H1 (cell line): Measurements from ENCODE around the gene SMIM13. TPM values are rescaled to one million over a fixed set of nuclear protein-coding genes. Genes with fewer than 3 reads are reported as not detected.

ENCODE experiments used
- ASH2L ChIP-seq: fragments of 200-600, 300-600 bp; sonication (generic); IDR thresholded peaks from one replicate; pipeline ENCODE4 v1.7.1; 2017; ENCODE audit warnings: low read length
- TEAD4 ChIP-seq: IDR thresholded peaks from 2 replicates; pipeline ENCODE4 v1.6.1; 2012; ENCODE audit warnings: low read depth, low read length, inconsistent platforms, mixed read lengths
- polyA plus RNA-seq, 7 experiments: library from polyadenylated mRNA; depleted of rRNA in 3 of 7; stranded (reverse) in 5 of 7; unstranded in 2 of 7; fragments of >200 nt in 5 of 7; fragments of 200-250 nt in 2 of 7; gene quantifications; 1 replicate in 5 of 7; 2 replicates in 1 of 7; 4 replicates in 1 of 7; pipeline versions ENCODE4 v1.2.1 to v1.2.3, GENCODE V29; 2011 to 2013; ENCODE audit warnings: missing spikeins in 2 of 7, mixed read lengths in 2 of 7
- total RNA-seq: library from RNA; stranded (reverse); fragmentation: NEBNext Ultra II Directional; extraction: Animal tissue kit (Norgen Biotek cat#: 25700); gene quantifications from 2 replicates; pipeline ENCODE4 v1.2.1, GENCODE V29; 2021
- TF ChIP-seq, protein P1 (sequence below): IDR thresholded peaks from 2 replicates; pipeline ENCODE4 v1.6.1; 2012; ENCODE audit warnings: inconsistent platforms

SMIM13 gene
- total and polyA plus RNA-seq, 2 of the 8 experiments (the other 6 are each of a cell fraction or from before 2014, with no cell fraction given), result 1.7 to 10.6 TPM

DNA sequence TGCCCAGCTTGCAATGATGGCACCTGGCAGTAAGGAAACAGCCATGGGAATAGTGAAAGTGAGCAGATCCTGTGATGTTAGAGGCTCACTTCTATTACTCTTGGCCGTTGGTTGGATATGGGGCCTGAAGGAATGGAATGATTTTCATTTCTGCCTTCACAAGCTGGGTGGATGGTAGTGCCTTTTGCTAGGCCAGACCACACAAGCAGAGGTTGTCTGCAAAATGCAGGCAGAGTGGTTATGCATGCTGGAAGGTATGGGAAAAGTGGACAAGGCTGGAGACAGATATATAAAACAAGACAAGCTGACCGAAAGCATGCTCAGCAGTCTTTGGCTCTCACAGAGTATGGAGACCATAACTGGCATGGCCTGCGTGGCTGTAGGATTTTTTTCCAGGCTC is 68.6 kb downstream of the SMIM13 start (continued):
- TF ChIP-seq, protein P1, sequence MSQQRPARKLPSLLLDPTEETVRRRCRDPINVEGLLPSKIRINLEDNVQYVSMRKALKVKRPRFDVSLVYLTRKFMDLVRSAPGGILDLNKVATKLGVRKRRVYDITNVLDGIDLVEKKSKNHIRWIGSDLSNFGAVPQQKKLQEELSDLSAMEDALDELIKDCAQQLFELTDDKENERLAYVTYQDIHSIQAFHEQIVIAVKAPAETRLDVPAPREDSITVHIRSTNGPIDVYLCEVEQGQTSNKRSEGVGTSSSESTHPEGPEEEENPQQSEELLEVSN, result no peak
- no peak for TF ChIP-seq ASH2L
- TF ChIP-seq TEAD4, result no peak
- TF ChIP-seq, all 59 proteins: peak for 0
